ENCODE data around the gene NAT10.
A peak's percentile ranks its signal among the peaks of the same experiment; 100 is the strongest.

NAT10 gene

DNA sequence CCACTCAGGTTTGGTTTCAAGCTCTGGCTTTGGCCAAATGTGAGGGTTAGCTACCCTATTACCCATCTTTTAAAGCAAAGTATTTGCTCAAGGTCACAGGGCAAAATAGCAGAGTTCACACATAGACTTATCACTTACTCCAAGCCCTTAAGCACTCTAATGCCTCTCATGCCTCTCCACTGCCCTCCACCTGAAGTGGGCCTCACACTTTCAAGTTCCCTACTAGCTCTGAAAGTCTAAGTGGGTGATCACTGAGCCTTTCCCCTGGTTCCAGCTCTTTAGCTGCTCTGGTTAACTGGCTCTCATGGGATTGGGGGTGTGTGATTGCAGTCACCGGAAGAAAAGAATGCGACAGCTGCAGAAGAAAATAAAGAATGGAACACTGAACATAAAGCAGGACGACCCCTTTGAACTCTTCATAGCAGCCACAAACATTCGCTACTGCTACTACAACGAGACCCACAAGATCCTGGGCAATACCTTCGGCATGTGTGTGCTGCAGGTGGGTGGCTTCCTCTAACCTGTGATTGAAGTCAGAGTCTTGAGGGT, 6.4 kb downstream of the NAT10 start:
- no peak for DNase-seq

DNA sequence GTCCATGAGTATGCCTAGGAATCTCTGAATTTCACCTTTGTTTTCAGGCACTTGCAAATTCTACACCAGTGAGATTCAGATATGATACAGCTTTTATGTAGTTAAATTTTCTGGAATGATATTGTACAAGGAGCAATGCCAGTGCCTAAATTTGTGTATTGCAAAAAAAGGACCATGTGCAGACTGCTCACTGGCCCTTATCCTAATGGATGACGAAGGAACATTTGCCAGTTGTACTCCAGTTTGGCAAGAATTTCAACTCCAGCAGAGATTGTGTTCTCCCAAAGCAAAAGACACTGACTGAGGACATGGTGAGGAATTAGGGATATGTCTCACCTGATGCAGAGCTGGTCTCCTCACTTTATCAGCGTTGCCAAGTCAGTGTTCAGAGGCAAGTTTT, 8.6 kb downstream of the NAT10 start:
- DNase-seq = no peak

DNA sequence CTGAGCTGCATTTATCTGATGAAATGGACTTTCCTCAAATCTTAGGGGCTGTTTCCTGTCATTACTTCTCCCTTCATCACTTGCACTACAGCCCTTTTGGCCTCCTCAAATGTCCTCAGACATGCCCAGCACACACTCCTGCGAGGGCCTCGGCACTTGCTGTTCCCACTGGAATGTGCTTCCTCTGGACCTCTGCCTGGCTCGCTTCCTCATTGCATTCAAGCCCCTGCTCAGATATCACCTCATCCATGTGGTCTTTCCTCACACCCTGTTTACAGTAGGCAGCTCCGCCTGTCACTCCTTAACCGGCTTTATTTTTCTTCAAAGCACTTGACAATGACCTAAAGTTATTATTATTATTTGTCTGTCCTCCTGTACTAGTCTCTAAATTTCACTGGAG, 9.0 kb downstream of the NAT10 start:
- no peak for DNase-seq

DNA sequence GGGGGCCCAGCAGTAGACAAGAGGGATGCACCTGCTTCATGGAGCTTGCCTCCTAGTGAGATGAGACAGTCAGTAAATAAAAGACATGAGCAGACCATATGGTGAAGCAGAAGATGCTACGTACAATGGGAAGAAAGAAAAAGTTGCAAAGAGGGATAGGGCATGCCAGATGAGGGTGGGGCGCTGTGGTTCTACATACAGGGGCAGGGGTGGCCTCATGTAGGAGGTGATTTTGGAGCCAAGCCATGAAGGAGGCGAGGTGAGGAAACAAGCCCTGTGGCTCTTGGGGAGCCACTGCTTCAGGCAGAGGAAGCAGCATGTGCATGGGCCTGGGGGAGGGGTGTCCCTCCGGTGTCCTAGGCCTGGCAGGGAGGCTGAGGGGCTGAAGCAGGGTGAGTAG, 15.2 kb downstream of the NAT10 start:
- DNase-seq = no peak

DNA sequence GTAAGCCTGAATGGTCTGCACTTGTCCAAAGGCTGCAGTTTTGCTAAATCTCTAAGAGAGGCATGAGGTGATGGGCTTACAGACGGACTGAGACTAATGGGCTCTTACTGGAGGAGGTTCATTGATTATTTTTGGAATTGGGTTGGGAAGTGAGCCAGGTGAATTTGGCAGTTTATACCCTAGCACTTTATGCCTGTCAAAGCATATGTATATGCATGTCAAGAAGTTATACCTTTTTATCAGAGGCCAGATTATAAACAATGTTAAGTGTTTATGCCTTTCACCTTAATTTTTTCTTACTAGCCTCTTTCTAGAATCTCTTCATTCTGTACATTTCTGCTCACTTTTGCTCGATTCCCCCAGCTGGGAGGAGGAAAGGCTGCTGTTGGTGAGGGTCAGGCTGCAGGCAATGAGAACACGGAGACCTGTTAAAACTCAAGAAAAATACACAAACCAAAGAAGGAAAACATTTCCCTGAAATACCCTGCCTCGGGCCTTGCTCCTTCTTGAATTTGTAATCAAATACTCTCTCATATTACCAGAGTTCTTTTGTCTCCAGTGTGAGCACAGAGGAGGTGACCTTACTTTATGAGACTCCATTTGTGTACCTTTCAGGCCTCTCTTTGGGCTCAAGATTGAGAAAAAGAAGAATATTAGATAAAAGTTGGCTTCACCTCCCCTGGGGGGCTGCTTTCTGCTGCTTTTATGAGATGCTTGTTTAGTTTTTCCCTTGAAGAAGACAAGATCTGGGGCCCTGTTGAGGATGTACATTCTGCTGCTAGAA, 19.6 kb downstream of the NAT10 start:
- no peak for DNase-seq

DNA sequence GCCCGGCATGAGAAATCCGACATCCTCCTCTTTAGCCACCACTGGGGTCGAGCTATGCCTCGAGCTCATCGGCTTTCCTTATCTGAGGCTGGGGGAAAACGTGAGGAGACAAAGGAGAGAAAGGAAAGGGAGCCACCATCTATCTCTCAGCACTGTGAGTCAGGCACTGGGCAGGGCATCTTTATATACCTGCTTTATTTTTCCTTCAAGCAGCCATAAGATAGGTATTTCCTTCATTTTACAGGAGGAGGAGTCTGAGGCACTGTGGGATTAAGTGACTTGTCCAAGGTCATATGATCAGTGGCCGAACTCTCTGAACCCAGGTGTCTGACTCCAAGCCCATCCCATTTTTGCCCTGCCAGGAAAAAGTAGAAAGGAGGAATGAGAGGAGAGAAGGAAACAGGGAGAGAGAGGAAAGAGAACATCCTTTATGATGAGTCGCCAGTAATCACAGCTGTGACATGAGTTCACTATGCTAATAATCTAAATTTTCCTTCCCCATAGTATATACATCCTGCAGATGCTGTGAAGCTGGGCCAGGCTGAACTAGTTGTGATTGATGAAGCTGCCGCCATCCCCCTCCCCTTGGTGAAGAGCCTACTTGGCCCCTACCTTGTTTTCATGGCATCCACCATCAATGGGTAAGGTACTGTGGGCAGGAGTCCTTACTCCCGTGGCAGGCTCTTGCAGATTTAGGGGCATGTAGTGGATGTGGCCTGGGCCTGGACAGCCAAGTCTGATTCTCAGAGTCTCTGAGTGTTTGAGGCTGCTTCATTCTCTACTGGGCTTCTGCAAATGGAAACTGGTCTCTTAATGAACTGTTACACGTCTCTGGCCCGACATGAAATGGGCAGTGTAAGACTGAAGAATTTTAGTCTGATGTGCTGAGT, 21.8 kb downstream of the NAT10 start:
- DNase-seq = no peak

DNA sequence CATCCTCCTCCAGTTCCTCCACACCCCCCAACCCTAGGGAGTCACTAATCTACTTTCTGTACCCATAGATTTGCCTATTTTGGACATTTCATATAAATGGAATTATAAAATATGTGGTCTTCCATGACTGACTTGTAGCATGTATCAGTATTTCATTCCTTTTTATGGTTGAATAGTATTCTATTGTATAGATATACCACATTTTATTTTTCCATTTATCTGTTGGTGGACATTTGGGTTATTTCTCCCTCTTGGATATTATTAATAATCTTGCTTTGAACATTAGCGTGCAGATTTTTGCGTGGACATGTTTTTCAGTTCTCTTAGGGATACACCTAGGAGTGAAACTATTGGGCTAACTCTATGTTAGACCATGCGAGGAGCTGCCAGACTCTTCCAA, 23.4 kb downstream of the NAT10 start:
- no peak for DNase-seq

DNA sequence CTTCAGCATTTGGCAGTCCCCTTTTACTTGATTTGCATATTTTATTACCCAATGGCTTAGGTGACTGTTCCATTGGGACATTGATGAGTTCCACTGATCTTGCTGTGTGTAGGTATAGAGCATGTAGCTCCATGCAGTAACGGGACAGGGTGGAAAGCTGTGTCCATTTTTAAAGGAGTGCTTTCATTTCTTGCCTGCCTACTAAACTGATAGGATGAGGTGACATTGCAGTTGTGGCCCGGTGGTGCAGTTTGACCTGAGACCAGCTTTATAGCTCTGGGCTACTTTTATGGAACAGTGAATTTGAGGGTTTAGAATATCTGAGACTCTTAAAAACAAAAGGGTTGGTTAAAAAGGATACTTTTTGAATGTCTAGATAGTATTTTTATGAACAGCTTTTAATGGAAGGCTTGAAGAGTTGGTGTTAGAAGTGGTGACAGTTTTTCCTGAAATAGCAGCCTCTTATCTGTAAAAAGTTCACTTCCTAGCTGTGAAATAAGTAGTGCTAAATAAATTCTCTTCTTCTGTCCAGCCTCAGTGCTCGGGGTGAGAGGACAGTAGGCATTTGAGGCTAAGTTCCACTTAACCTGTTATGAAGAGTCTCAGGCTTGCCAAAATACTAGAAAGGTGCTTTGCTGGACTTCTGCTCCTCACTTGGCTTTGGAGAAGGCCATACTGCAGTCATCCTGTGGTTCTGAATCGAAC, 27.0 kb downstream of the NAT10 start:
- DNase-seq = no peak

DNA sequence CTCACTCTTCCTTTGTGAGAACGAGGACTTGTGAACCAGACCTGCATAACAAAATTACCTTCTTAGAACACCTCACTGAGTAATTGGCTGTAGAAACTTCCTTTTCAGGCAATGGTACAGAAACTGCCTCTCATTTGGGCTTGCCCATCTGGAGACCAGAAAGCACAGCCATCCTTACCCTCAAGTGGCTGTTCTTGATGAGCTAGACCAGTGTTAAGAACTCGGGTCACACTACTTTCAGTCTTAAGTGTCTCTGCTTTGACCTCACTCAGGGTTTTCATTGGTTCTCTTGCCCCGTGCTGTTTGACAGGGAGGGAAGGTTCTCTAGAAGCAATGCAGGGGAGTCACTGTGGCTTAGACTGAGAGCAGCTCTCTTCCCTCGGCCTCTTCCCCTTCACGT, 29.3 kb downstream of the NAT10 start:
- no peak for DNase-seq

DNA sequence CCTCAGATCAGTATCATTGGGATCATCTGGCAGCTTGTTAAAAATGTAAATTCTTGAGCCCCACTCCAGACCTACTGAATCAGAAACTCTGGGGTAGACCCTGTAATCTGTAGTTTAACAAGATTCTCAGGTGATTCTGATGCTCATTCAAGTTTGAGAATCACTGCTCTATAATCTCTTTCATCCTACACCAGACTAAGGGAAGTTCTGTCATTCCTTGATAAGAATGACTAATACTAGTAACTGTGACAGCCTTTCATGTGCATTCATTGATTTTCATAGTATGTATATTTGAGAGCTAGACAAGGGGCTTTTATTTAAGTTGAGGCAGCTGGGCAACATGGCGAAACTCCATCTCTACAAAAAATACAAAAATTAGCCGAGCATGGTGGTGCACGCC, 30.0 kb downstream of the NAT10 start:
- no peak for DNase-seq

DNA sequence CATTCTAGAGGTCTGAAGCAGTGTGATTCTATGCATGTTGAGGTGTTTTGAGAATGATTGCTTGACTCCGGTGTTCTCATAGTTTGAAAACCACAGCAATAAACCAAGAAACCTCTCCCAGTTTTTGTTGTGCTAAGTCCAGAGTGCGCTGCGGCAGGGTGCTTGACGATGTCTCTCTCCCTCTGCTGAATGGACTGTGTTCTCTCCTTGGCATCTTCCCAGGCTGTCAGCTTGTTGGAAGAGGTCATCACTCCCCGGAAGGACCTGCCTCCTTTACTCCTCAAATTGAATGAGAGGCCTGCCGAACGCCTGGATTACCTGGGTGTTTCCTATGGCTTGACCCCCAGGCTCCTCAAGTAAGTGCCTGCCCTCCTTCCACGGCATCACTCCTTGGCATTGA, 31.0 kb downstream of the NAT10 start:
- DNase-seq = no peak

DNA sequence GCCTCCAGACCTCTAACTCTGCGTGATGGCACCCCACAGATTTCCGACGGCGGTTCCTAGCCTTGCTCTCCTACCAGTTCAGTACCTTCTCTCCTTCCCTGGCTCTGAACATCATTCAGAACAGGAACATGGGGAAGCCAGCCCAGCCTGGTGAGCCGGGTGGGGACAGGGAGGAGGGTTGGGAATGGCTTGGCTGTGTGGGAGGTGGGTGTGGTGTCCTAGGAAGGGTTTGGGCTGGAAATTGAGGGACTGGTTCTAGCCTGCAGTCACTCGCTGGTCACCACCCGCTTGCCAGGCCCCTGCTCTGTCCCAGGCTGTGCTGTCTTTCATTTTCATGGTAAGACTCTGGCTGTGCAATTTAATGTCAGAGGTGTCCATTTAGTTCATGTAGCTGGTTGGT, 33.9 kb downstream of the NAT10 start:
- no peak for DNase-seq

DNA sequence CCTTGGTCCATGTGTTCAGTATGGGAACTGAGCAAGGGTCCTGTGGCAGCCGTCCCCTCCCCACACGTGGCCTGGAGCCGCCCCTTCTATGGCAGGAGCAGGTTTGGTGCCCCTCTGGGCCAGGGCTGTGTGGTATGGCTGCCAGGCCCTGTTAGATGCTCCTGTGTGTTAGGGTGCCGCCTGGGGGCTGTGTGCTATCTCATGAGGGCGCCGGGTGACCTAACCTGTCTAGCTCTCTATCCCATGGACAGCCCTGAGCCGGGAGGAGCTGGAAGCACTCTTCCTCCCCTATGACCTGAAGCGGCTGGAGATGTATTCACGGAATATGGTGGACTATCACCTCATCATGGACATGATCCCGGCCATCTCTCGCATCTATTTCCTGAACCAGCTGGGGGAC, 34.7 kb downstream of the NAT10 start:
- no peak for DNase-seq

DNA sequence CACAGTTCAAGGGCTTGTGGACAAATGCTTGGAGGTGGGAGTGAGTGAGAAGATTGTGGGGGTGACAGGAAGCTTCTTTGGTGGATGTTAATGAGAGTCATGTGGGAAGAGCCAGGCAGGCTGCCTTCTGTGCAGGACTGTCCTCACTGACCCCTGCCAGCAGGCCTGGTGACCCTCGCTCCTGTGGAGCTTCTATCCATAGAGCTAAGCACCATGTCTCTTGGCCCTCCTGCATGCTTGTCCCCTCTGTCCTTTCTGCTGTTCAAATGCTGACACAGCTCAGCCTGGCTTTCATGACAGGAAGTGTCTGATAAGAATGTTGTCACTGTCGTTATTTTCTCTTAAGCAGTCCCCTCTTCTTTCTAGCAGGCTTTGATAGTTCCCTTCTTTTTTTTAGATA, 37.6 kb downstream of the NAT10 start:
- no peak for DNase-seq

DNA sequence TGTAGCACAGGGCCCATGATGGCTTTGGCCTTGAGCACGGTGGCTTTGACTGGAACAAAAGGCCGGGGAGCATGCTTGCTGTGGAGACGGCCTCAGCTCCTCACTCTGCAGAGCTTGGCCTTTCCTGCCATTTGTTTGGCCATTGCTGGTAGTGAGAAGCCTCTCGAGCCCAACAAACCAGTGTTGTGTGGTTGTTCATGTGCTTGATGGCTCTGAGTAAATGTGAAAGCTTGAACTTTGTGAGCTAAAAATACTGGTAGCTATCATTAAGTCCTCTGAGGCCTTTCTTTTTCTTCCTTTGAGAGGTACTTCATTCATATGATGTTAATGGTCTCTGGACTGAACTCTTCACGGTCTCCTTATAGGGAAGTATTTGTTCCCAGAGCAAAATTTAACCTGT, 39.6 kb downstream of the NAT10 start:
- DNase-seq = no peak

DNA sequence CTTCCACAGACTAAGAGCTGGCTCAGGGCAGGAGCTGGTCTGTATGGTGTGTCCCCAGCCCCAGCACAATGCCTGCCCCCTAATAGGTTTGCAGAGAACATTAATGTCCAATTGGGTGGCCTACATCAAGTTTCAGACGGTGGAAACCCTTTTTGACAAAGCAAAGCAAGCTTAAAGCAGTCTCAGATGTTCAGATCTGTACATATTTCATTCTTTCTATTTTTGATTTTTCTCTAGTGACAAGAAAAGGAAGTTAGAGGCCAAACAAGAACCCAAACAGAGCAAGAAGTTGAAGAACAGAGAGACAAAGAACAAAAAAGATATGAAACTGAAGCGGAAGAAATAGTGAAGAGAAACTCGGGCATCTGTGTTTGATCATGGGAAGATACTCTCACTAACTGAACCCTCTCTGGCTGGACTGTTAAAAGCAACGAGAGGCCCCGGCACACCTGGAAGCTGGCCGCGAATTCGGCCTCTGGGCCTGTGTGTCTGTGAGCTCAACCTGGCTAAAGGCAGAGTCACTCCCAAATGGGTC, 40.5 kb downstream of the NAT10 start:
- no peak for DNase-seq

DNA sequence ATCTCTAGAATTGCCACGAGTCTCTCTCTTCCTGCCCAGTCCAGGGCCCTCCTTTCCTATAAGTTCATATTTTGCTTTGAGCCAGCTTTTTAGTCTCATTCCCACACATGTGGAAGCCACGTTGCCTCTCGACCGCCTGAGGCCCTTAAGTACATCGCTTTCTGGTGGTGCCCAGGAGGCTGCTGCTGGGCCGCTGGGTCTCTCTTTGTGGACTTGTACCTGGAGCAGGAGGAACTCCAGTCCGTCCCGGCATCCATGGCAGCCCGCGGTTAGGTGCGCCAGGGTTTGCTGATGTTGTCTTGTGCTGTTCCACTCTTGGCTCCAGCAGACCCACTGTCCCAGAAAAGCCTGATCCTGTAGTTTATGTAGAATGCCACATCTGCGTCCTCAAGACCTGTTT, 41.0 kb downstream of the NAT10 start:
- DNase-seq = no peak

DNA sequence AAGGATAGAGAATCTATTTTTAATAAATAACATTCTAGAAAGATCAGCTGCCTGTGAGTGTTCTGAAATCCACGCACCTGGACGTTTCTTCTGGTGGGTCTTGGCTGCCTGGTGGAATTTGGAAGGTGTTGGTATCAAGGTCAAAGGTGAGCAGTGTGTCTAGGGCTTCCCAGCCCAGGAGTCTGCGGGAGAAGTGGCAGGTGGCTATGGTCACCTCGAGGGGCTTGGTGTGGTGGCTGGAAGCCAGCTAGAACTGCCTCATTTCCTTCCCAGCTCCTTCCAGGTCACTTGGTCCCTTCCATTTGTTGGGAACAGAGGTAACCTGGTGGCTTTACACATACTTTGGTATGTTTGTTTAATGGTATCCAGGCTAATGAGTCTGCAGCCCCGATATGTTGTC, 41.4 kb downstream of the NAT10 start:
- DNase-seq = no peak

DNA sequence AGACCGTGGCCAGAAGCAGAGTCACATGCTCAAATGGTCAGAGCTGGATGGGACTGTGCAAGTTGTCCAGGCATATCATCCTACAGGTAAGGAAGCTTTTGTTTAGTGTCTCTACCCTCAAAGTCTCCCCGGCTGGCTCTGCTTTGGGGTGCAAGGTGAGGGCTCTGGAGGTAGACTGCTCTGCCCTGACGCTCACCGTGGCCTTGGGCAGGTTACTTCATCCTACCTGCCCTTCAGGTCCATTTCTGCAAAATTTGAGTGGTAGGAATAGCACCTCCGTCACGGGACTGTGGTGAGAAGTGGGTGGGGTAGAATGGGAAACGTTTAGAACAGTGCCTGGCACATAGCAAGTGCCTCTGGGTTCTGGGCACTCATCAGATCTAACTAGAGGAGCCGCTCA, 42.2 kb downstream of the NAT10 start:
- DNase-seq = no peak

DNA sequence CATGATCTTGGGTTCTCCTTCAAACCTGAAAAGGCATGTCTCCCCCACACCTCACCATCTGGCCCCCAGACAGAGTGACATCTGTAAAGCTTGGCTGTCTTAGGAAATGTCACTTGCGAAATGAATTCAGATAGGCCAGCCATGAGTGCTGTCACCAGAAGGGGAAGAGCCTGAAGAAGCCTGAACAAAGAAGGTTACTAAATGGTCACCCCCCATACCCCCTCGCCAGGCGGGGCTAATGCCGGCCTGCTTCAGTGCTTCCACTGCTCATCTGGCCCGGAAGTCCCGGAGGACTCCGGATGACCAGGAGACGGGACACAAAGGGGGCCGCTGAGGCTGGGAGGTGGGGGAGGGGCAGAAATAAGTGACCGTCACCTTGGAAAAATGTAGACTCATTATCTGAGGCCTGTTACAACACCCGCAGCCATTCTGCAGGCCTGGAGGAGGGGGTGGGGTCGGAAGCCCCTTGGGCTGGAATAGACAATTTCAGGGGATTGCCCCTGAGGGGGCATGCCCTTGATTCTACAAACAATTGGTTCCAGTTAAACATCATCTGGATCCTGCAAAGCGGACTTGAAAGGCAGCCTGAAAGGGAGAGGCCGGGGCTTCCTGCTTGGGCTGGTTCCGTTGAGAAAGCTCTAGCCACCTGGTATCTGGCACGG, 43.2 kb downstream of the NAT10 start:
- DNase-seq = no peak

DNA sequence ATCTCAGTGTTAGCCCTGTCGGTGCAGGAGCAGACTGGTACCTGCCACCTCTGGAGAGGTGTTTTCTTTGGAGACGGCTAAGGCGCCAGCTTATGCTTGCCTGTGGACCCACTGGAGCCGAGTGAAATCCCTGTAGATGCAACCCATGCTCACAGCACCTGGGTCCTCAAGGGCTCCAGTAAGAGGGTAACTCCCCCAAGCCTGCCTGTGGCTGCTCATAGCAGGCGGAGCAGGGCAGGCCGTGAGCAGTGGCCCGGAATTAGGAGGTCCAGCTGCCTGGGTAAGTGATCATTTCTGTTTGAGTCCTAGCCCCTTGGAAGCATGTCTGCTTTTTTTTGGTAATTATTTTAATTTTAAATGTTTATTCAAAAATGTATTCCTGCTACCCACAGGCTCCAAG, 43.8 kb downstream of the NAT10 start:
- DNase-seq = no peak

DNA sequence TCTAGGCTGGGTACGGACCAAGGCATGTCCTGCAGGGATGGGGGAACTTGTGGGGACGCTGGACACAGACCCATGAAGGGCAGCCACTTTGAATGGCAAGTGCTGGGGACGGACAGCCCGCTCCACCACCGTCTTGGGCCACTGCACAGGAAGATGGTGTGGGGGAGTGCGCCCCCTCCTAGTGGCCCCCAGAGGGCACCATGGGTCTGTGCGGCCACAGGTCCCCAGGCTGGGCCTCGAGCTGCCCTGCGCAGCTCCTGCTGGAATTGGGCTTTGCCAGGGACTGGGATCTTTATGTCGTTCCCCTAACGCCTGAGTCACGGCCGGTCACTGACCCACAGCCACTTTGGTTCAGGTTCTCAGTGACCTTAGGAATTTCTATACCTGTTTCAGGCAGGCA, 44.4 kb downstream of the NAT10 start:
- peak; percentile 28 for DNase-seq

Data from DMS53 (cell line).